ENCODE measurements around the gene EDN2. TPM values are rescaled to one million over a fixed set of nuclear protein-coding genes. Genes with fewer than 3 reads are reported as not detected.

Gene EDN2
- total RNA-seq, 1 donor from 2014 or later: not detected

DNA sequence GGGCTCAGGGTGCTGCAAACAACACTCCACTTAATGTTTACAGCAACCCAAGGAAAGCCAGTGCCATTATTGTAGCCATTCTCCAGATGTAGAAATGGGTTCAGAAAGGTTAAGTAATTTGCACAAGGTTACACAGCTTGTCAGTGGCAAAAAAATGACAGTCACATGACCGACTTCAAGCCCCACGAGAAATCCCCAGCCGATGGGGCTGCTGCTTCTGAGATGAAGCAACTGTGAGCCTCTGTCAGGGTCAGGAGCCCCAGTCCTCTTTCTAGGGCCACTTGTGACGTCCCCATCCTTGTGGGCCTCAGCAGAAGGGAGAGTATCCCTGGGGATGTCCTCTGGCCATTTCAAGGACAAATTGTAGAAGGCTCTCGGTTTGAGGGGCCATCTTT lies 54.8 kb downstream of the EDN2 start:
- no peaks in the 10 kb centered on the region for H3K36me3 ChIP-seq (ENCODE audit: control insufficient read depth, insufficient read depth, low read length)
- DNase-seq (ENCODE audit: low read depth): no peak
- TF ChIP-seq, protein P1, sequence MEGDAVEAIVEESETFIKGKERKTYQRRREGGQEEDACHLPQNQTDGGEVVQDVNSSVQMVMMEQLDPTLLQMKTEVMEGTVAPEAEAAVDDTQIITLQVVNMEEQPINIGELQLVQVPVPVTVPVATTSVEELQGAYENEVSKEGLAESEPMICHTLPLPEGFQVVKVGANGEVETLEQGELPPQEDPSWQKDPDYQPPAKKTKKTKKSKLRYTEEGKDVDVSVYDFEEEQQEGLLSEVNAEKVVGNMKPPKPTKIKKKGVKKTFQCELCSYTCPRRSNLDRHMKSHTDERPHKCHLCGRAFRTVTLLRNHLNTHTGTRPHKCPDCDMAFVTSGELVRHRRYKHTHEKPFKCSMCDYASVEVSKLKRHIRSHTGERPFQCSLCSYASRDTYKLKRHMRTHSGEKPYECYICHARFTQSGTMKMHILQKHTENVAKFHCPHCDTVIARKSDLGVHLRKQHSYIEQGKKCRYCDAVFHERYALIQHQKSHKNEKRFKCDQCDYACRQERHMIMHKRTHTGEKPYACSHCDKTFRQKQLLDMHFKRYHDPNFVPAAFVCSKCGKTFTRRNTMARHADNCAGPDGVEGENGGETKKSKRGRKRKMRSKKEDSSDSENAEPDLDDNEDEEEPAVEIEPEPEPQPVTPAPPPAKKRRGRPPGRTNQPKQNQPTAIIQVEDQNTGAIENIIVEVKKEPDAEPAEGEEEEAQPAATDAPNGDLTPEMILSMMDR (IDR thresholded peaks at IDR 0.05; ENCODE audit: insufficient read depth, low read length, poor library complexity, severe bottlenecking): no peak
- H3K27me3 ChIP-seq (ENCODE audit: control insufficient read depth, insufficient read depth, low read length): peaks cover 2% of the 10 kb centered on the region
- no peak overlapping the region for H3K4me3 ChIP-seq (ENCODE audit: low read depth, low read length)

Other genes with a start within 250 kb of the EDN2 start
- gene SCMH1, start 242.4 kb downstream of the EDN2 start, total RNA-seq: 24.3 and 38.1 TPM in 2 replicates
- 0.14 and 0.67 TPM in 2 replicates for gene FOXO6, start 123.2 kb downstream of the EDN2 start, total RNA-seq

Data from kidney epithelial cell (primary cell).